HG03521 (cell line): ENCODE data around the gene ABCB8.

Experiments
- ATAC-seq: cut with Tn5 transposase; IDR thresholded peaks from one replicate; pipeline ENCODE4 v1.9.1; 2021; ENCODE audit warnings: mild to moderate bottlenecking, moderate library complexity; ENCODE audit not compliant: unreplicated experiment

The ABCB8 gene

DNA sequence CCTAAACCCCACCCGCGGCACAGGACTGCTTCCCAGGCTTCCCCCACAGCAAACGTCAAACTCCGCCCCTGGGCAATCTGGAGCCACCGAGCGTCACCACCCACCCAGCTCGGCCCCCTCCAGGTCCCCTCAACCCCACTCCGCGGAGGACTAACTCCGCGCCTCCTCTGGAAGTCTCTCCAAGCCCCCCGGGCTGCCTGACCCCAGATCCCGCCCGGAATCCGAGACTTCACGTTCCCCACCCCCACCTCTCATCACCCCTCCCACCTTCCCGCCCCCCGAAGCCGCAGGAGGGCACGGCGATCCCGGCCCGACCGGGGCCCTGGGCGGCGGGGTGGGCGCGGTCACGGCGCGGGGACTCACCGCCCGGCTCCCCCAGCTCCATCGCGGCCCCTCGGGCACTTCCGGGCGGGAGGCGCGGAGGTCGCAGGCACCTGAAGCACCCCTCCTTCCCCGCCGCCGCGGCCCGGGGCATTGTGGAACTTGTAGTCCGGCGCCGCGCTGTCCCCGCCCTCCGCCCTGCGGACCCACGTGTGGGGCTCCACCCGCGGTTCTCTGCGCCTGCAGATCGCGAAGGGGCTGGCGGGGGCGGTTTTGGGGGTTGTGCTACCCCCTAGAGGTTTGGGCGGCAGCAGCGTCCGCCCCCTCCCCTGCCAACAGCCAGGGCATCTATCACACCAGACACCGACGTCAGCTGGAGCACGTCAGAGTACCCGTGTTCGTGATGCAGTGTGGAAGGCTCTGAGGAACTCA is 55.0 kb downstream of the ABCB8 start, which contains the start of gene TMUB1:
Gene TMUB1, minus strand, starts transcription at position 423 of the 753 bp plus-strand sequence. CDS start 930 bp downstream, outside the sequence.
- ATAC-seq = peak; percentile 52

DNA sequence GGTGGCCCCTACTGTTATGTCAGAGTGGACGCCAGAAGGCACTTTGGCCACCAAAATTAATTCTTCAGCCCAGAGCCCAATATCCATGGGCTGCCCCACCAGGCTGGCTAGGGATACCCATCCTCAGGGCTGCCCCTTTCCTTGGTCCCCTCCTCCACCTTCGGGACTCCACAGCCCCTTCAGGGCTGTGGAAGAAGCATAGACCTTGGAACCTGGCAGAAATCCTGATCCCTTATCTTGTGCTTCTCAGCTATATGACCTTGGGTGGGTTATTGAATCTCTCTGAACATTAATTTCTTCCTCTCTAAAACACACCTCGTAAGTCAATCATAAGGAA is 55.5 kb downstream of the ABCB8 start:
- ATAC-seq = no peak

DNA sequence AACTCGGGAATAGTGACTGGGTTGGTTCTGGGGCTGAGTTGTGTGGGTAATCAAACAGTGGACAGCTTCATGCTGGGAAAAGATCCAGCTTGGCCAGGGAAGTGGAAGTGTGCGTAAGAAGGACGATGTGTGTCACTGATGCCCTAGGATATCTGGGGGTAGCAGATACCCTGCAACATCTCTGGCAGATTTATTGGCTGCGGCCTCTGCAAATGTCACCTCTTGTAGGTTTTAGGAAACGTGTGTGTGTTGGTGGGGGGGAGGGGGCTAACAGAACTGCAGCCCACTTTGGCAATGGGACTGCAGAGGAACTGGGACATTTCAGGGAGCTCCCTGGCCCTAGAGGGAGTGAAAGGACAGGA is 57.1 kb downstream of the ABCB8 start:
- ATAC-seq = no peak

DNA sequence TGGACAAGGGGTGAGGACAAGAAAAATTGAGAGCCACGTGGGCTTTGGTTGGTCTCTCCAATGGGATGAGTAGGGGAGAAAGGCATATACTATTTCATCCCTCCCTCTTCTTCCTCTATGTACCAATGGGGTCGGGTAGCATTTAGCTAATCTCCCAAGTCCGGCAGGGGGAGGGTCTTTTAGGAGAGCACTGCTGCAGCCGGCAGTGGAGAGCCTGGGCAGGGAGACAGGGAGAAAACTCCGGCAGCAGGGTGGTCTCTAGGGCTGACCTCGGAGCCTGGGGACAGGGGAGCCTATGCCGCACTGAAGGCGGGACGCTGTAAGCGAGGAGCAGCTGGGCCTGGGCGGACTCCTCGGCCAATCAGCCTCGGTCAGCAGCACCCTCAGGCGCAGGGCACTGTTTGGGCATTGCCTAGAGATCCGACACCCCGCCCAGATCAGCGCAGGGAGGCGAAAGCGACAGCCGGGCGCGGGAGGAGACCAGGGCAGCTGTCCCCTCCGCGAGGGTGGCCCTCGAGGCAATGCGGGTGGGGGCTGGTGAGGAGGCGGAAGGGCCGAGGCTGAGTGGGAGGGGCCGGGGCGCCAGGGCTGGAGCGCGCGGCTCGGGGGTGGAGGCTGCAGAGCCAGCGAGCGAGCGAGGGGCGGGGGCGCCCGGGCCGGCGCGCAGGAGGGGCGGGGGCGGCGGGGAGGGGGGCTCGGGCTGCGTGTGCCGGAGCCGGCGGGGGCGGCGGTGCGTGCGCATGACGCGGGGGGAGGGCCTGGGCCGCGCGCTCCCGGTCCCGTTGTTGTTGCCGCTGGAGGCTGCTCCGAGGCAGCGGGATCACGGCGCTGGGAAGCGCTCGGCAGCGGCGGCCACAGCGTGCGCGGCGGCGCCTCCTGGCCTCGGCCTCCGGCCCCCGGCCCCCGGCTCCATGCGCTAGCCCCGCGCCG is 57.7 kb downstream of the ABCB8 start, which contains the start of gene AGAP3:
Gene AGAP3, plus strand, starts transcription at position 785 of the 930 bp plus-strand sequence. CDS start 267 bp downstream, outside the sequence.
- ATAC-seq = peak; percentile 38

DNA sequence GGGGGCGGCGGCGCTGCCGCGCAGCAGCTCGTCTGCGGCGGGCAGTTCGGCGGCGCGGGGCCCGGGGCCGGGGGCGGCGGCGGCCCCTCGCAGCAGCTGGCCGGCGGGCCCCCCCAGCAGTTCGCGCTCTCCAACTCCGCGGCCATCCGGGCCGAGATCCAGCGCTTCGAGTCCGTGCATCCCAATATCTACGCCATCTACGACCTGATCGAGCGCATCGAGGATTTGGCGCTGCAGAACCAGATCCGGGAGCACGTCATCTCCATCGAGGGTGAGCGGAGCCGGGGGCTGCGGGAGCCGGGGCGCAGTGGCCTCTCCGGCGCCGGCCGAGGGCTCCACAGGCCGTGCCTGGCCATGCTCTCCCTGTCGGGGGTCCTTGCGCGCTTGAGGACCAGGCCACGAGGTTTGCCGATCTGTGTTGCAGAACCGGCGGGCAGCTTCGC is 58.6 kb downstream of the ABCB8 start:
- no peak for ATAC-seq

DNA sequence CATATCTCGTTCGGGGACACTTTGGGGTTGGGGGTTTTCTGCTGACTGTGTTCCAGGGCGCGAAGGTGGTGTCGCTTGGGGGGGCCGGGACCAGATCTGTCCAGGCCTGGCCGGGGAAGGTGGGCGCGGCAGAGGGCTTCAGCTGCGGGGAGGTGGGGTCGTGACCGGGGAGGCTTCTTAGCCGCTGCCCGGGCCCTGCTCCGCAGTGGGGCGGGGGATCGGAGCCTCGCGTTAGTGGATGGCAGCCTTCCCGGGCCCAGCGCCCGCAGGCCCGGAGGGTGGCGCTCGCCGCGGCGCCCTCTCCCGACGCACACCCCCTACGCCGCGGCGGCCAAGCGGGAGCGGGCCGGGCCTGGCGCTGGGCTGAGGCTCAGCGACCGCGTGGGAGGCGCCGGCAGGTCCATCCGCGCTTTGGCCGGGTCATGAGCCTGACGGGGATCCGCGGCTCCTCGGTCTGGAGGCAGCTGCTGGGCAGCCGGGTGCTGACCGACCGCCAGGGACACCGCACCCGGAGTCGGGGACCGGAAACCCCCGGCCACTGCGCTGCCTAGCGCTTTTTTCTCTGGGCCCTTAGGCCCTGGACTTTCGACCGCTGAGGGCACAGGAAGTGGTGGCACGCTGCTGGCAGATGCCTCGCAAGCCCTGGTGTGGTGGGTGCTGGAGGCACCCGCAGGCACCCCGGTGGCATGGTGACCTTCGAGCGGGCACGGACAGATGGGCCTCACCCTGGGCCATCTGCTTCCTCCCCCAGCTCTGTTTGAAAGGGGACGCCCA is 59.2 kb downstream of the ABCB8 start:
- ATAC-seq = no peak

DNA sequence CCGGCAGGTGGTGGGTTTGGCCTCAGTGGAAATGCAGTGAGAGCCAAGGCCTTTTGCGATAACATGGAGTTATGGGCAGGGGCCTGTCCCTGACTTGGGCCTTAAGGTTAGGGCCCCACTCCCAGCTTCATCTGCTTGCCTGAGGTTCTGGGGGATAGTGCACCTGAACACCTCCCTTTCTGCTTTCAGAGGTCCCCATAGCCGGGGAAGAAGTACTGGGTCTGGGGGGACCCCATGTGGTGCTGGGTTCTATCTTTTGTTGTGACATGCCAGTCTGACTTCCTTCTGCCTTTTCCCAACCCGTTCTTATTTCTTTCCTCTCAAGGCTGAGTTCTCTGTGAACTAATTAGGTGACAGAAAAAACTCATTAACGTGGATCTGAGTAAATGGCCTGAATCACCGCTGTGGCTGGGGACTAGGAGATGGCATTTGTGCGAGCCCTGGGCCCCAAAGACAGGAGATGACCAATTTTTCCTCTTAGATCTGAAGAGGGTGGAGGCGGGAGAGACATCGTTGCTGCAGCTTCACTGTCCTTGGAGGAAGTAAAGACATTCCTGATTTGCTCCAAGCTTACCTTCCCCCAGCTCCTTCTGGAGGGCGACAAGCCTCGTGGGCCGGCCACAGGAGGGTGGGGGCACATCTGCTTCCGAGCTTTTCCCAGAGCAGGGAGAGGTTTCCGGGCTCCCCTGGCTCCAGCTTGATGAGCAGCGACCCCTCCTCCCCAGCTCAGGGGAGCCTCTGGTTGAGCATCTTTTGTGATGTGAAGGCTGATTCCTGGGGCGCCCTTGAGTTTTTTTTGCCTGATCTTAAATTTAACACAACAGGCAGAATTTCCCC is 60.0 kb downstream of the ABCB8 start:
- no peak for ATAC-seq

DNA sequence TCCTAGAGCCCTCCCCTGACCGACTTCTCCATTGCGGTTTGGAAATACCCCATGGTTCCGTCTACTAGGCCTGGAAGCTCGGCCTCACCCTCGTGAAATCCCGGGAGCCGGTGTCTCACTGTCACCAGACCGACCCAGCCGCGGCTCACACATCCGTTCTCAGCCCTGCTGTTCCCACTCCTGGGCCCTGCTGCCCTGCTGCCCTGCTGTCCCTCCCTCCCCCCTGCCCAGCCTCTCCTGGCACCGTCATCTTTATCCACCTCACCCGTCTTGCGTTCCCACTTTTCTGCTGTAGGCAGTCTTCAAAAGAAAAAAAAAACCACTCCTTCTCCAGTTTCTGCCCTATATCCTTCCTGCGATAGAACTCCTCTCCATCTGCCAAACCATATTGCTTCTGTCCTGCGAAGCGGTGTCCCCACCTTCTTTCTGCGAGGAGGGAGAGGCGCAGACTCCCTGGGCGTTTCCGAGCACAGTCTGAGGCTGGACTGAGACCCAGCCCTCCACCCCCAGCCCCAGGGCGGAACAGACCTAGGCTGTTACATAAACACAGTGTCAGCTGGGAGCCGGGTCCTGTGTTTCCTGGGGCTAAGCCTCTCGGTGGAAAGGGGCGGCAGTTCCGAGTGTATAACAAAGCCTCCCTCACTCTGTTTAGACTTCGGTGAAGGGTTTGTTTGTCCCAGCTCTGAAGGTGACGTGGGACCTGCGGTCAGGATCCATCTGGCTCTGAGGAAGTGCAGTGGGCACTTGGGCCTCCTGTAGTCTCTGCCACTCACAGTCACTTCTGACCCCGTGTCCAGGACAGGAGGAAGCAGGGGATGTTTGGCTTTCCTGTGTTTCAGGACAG is 60.8 kb downstream of the ABCB8 start:
- no peak for ATAC-seq

DNA sequence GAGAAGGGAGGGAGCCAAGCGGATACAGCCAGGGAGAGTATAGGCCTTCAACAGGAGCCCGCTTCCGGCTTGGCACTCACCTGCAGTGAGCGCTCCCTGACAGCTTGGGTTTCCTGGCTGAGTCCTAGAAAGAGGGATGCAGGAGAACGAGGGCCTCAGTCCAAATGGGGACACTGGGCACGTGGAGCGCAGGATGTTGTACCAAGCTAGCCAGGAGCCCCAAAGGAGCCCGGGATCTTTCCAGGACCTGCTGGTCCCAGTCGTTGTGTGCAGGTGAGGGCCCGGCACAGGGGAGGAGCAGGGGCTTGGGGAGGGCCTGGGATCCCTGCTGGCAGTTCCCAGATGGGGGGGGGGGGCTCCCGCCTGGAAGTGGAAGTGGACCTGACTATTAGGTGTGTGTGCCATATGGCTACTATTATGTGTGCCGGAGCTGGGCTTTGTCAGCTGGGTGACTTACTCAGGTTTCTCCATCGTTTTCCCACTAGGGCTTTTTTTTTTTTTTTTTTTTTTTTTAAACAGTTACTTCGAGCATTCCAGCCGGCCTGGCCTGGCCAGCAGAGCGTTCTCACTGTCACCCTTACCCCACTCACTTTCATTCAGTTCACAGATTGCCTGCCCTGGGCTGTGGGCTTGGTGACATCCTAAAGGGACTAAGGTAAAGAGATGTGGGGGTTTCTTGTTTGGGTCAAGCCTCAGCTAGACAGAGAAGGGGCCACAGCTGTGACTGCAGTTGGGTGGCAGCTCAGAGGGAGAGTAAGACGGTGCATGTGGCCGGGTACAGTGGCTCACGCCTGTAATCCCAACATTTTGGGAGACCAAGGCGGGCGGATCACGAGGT is 61.9 kb downstream of the ABCB8 start:
- no peak for ATAC-seq

DNA sequence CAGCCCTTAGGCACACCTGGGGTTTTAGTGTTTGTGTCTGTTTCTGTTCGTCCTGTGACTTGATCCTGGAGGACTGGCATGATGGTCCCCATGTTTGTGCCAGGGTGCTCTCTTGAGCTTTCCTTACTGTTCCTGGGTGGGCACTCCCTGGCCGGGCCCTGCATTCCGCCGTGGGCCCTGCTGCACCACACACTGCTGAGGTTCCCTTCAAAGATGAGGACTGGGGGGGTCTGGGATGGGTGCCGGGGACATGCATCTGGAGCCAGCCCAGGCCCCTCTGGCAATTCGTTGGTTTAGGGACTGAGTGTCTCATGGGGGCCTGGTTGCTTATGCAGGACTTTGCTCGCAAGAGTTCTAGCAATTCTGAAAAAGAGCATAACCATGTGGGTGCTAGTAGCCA is 62.8 kb downstream of the ABCB8 start:
- ATAC-seq = no peak

DNA sequence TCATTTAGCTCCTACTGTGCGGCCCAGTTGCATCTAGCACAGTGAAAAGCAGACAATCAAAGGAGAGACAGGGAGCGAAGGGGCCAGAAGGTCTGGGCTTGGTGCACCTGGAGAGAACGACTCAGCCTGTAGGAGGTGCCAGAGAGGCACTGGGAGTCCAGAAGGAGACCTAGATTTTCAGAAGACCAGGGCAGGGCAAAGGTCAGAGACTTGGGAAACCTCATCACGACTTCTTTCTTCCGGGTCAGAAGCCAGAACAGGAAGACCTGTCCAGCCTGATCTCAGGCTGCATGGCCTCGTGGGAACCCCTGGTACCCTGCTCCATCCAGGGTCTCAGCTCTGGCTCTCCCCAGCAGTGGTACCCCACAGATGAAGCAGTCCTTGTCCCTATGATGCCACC is 63.2 kb downstream of the ABCB8 start:
- ATAC-seq = no peak

DNA sequence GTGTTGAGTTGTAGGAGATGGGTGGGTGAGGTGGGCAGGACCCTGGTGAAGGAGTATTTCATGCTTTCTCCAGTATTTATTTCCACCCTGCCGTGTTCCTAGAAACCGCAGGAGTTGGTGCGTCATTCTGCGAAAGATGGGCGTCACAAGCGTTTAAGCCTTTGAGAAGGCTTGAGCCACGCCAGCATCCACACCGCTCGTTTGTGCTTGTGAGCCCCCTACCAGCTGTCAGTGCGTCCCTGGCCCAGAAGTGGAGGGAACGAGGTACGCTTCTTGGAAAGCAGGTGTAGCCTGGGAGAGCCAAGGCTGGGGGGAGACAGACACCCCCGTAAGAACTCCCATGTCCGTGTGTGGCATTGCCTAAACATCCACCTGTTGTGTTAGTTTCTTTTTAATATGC is 63.7 kb downstream of the ABCB8 start:
- no peak for ATAC-seq

DNA sequence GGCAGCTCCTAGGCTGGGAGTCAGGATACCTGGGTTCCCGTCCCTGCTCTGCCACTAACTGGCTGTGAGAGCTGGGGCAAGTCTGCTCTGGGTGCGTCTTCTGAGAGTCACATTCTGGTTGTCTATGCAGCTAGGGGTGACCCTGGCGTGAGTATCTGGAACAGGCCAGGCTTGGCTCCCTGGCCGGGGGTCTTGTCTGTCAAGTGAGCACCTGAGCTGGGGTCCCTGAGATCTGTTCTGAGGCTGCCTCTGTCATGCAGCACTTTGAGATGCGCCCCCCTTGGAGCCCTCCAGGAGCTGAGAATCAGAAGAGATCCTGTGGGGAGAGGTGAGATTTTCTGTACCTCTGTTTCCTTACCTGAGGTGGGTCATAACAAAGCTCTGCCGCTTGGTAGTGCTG is 65.5 kb downstream of the ABCB8 start:
- no peak for ATAC-seq

DNA sequence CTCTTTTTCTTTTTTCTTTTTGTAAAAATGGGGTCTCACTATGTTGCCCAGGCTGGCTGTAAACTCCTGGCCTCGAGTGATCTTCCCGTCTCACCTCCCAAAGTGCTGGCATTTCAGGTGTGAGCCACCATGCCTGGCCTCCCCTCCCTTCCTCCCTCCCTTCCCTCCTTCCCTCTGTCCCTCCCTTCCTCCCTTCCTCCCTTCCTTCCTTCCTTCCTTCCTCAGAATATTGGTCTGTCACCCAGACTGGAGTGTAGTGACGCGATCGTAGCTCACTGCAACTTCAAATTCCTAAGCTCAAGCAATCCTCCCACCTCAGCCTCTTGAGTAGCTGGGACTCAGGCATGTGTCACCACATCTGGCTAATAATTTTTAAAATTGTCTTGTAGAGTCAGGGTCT is 66.4 kb downstream of the ABCB8 start:
- no peak for ATAC-seq

DNA sequence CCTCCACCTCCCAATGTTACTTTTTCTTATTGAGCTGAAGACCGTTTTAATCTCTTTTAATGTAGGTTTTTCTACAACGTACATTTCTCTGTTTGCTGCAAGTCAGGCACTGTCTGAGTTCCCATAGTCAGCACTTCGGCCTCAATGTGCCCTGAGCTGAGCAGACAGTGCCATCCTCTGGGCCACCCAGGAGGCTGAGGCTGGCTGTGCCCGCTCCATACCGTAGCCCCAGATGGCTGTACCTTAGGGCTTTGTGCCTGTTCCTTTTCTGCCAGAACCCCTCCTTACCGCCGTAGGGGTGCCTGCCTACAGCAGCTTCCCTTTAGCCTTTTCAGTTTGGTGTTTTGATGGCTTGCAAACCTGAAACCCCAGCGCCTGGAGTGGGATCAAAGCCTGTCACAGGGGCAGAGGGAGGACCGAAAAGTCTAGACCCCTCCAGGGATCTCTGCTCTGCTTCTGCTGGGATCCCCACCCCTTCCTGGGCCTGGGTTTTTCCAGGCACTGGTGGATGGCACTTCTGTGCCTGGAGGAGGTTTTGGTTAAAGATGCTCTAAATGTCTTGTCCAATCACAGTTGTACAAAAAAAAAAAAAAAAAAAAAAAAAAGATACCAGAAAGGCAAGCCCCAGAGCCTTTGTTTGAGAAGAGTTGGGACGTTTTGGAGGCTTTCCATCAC is 67.0 kb downstream of the ABCB8 start:
- no peak for ATAC-seq

DNA sequence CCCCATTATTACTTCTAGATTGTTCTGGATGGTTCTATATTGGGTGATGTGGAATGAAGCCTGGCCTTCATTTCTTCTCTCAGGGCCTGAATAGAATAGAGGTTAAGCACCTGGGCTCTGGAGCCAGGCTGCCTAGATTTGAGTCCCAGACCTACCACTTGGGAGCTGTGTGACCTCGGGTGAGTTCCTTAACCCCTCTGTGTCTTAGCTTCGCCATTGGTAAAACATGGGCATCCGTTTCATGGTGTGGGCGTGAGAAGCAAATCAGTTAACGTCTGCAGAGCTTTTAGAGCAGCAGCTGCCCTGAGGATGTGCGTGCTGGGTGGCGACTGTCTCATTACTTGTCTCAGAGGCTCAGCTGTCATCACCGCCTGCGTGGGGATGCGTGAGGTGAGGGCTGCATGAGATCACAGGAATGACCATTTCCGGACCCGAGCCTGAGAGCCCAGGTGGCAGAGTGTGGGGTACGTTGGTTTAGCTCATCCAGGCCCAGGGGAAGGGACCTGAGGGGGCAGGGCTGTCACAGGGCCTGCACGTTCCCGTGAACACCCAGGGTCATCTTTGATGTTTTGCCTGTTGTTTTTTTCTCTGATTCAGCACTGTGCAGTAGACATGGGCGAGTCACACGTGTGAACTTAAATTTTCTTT is 67.7 kb downstream of the ABCB8 start:
- no peak for ATAC-seq
